Fibroblast of skin of back (primary cell): Measurements from ENCODE around the gene C12orf75. TPM values are rescaled to one million over a fixed set of nuclear protein-coding genes. Genes with fewer than 3 reads are reported as not detected.
"Not testable (repeated sequence)": the region's sequence is repeated elsewhere in the genome, so short reads cannot be mapped to it uniquely, and the experiment has no call there.

Experiments
- DNase-seq: peaks from one replicate; pipeline ENCODE4 v3.0.0-alpha.2; 2013
- polyA plus RNA-seq, 2 experiments: library from polyadenylated mRNA; unstranded; fragments of 120-200 nt; gene quantifications; one replicate each; pipeline ENCODE4 v1.2.1, GENCODE V29; 2013; ENCODE audit not compliant: insufficient read length in 2 of 2

C12orf75 gene
- 565 TPM for polyA plus RNA-seq (2013, experiment 1 of 2; ENCODE audit: insufficient read length)
- polyA plus RNA-seq (2013, experiment 2 of 2; ENCODE audit: insufficient read length) = 359 TPM

- DNase-seq = peak; percentile 86
Measured at GRCh38 chr12:105330283-105330930, at the start of gene C12orf75. C12orf75 (plus strand) TSS chr12:105330691; CDS start chr12:105330892, 201 bp downstream.

- no peak for DNase-seq
Measured at GRCh38 chr12:105280966-105281693, 49.4 kb upstream of the C12orf75 start.

- DNase-seq = no peak
Measured at GRCh38 chr12:105281694-105282049, 48.8 kb upstream of the C12orf75 start.

GRCh38 chr12:105285378-105285777 is 45.1 kb upstream of the C12orf75 start:
- DNase-seq = no peak

- DNase-seq = no peak
Measured at GRCh38 chr12:105287408-105287807, 43.1 kb upstream of the C12orf75 start.

GRCh38 chr12:105288311-105288996 is 42.0 kb upstream of the C12orf75 start:
- no peak for DNase-seq

- peak; percentile 62 for DNase-seq
Measured at GRCh38 chr12:105289114-105289904, 41.2 kb upstream of the C12orf75 start.

GRCh38 chr12:105291531-105291930 is 39.0 kb upstream of the C12orf75 start:
- no peak for DNase-seq

- DNase-seq = peak; percentile 77
Measured at GRCh38 chr12:105292705-105293104, 37.8 kb upstream of the C12orf75 start.

- DNase-seq = no peak
Measured at GRCh38 chr12:105293187-105293586, 37.3 kb upstream of the C12orf75 start.

- DNase-seq = no peak
Measured at GRCh38 chr12:105294161-105294560, 36.3 kb upstream of the C12orf75 start.

- no peak for DNase-seq
Measured at GRCh38 chr12:105294886-105295479, 35.5 kb upstream of the C12orf75 start.

GRCh38 chr12:105296116-105297089 is 34.1 kb upstream of the C12orf75 start:
- no peak for DNase-seq

GRCh38 chr12:105300883-105301282 is 29.6 kb upstream of the C12orf75 start:
- DNase-seq = no peak

- DNase-seq = no peak
Measured at GRCh38 chr12:105301696-105302095, 28.8 kb upstream of the C12orf75 start.

- not testable (repeated sequence) for DNase-seq
Measured at GRCh38 chr12:105302986-105303385, 27.5 kb upstream of the C12orf75 start.

- DNase-seq = not testable (repeated sequence)
Measured at GRCh38 chr12:105304626-105305025, 25.9 kb upstream of the C12orf75 start.

GRCh38 chr12:105307601-105308314 is 22.7 kb upstream of the C12orf75 start:
- DNase-seq = not testable (repeated sequence)

- not testable (repeated sequence) for DNase-seq
Measured at GRCh38 chr12:105308839-105309238, 21.7 kb upstream of the C12orf75 start.

GRCh38 chr12:105309384-105309783 is 21.1 kb upstream of the C12orf75 start:
- not testable (repeated sequence) for DNase-seq
